Stimulated activated effector memory CD8-positive, alpha-beta T cell treated with anti-CD3 and anti-CD28 coated beads, Interleukin-12 subunit alpha, Interleukin-12 subunit beta, amount 100 ng/mL, for 72 hours (primary cell): ENCODE measurements around the gene RELN.
A peak's percentile ranks its signal among the peaks of the same experiment; 100 is the strongest.

Source experiments
- ATAC-seq: fragments of 150-1000 bp; cut with Tn5 transposase; 2 replicates; pipeline ENCODE4 v1.10.0; 2021
- DNase-seq, 2 donors: peaks; one replicate each; pipeline ENCODE4 v3.0.0; 2021 to 2022; ENCODE audit warnings: low spot score in 2 of 2
- H3K27ac Mint-ChIP-seq: one replicate; pipeline ENCODE4 v1.8.0; 2022; ENCODE audit warnings: mild to moderate bottlenecking, mixed read lengths
- H3K36me3 Mint-ChIP-seq: one replicate; pipeline ENCODE4 v1.8.0; 2022; ENCODE audit warnings: mild to moderate bottlenecking, mixed read lengths
- H3K4me1 Mint-ChIP-seq: one replicate; pipeline ENCODE4 v1.8.0; 2022; ENCODE audit warnings: mixed read lengths
- H3K4me3 Mint-ChIP-seq: one replicate; pipeline ENCODE4 v1.8.0; 2022; ENCODE audit warnings: mild to moderate bottlenecking, mixed read lengths
- H3K9me3 Mint-ChIP-seq: one replicate; pipeline ENCODE4 v1.8.0; 2022; ENCODE audit warnings: mixed read lengths

Gene RELN

DNA sequence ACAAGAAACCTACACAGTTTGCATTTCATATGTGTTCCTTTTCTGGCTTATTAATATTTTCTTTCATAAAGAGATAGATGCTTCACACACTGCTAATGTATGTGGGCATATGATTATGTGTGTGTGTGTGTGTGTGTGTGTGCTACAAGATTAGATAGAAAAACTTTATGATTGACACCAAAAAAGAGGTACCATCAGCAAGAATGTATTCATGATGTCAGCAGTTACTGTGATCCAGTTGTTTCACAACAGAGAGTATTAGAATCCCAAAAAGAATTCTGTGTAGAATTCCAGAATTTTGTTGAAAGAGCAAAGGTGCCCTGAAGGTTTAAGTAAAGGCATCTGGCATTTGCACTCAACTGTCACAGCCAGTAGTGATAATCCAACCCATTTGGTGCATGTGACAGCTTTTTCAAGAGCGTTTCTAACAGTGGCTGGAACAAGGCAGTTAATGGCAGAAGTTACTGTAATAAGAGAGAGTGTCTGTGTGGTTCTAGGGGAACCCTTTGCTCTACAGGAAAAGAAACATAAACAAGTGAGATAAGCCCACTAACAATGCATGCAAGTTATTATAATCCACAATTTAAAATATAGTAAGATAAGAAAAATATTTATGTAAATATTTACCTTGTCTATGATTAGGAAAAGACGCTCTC lies 16.6 kb downstream of the RELN start:
- no peak for DNase-seq
- ATAC-seq: no peak
- Mint-ChIP-seq H3K4me1 (no peaks in the 10 kb centered on the region), H3K27ac (no peak overlapping the region), H3K36me3 (no peaks in the 10 kb centered on the region), H3K9me3 (peaks cover 3% of the 10 kb centered on the region), H3K4me3 (no peak overlapping the region)

DNA sequence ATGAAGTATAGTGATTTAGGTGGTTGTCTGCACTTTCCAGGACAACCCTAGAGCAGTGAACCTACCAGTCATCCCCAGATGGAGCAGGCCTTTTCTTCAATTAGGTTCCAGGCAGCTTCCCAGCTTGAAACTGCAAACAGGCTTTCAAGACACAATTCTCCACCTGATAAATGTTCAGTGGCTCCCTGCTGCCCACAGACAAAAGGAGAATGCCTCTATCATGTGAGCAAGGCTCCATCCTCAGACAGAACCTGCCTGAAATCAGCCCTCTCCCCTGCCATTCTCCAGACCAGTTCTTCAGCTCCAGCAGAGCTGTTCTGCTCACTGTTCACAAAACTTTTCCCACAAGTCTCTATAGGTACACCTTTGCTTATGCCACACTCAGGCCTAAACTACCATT lies 22.1 kb downstream of the RELN start:
- H3K9me3 Mint-ChIP-seq: no peaks in the 10 kb centered on the region
- H3K27ac Mint-ChIP-seq: no peak overlapping the region
- no peak overlapping the region for H3K4me3 Mint-ChIP-seq
- DNase-seq: no peak
- no peaks in the 10 kb centered on the region for H3K36me3 Mint-ChIP-seq
- H3K4me1 Mint-ChIP-seq: no peaks in the 10 kb centered on the region
- ATAC-seq: no peak

DNA sequence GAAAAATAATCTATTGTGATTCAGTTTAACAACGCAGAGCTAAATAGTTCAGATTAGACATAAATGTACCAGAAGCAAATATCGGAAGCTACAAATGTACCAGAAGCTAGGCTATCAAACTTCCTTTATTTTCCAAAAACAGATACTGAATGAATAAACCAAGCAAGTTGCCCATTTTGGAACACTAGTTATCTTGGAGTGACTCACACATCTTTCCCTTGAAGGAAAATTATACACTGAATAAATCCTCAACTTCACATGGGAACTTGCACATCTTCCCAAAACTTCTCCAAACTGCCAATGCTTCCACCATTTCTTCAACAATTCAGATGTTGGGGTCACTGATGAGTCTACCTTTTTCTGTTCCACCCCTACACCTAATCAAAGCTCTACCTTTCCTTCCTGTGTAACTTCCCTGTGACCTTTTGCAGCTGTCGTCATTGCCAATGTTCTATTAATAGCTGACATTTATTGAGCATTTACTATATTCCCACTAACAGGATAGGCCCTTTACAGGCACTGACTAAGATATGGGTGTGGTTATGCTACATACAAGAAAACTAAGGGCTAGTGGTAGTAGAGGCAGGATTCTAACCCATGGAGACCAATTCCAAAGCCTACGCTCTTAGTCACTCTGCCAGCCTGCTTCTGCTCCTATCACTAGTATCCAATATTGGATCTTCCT lies 22.7 kb downstream of the RELN start:
- no peaks in the 10 kb centered on the region for H3K9me3 Mint-ChIP-seq
- H3K27ac Mint-ChIP-seq: no peak overlapping the region
- ATAC-seq: no peak
- no peaks in the 10 kb centered on the region for H3K36me3 Mint-ChIP-seq
- H3K4me3 Mint-ChIP-seq: no peak overlapping the region
- no peak for DNase-seq
- H3K4me1 Mint-ChIP-seq: no peaks in the 10 kb centered on the region

DNA sequence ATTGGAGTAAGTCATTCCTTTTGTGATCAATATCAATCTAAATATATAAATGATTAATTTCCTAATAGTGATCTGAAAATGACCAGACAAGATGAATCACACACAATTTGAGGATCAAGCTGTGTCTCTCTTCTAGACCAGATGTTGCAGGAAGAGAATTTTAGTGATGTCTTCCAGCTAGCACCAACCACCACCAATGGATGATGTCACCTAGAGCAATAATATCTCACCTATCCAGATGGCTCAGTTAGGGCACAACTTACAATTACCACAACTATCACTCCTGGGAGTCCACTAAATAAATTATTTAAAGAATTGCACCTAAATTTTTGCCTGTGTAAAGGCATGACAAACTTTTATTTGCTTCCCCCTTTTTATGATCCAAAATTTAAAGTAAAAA lies 25.2 kb downstream of the RELN start:
- ATAC-seq (no peak), DNase-seq (no peak)
- no peaks in the 10 kb centered on the region for H3K36me3 Mint-ChIP-seq
- H3K4me3 Mint-ChIP-seq: no peak overlapping the region
- H3K9me3 Mint-ChIP-seq: no peaks in the 10 kb centered on the region
- H3K4me1 Mint-ChIP-seq: no peaks in the 10 kb centered on the region
- no peak overlapping the region for H3K27ac Mint-ChIP-seq

DNA sequence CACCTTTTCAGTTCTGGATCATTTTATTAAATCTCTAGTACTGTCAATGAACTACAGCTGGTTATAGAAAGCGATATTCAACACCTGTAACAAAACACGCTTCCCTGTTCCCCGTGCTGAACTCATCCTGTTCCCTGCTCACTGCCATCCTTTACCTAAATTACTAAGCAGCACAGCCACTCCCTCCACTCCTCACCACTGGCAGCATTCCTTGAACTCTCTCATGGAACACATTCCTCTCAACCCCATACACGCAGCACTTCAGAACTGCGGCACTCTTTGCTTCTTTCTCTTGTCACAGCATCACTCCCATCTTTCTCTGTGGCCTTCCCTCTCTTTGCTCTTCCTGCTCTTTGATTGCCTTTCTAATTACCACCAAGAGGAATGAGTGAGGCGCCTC lies 27.4 kb downstream of the RELN start:
- Mint-ChIP-seq H3K36me3 (no peaks in the 10 kb centered on the region), H3K4me1 (no peaks in the 10 kb centered on the region), H3K27ac (no peak overlapping the region), H3K9me3 (no peaks in the 10 kb centered on the region), H3K4me3 (no peak overlapping the region)
- DNase-seq (no peak), ATAC-seq (no peak)

DNA sequence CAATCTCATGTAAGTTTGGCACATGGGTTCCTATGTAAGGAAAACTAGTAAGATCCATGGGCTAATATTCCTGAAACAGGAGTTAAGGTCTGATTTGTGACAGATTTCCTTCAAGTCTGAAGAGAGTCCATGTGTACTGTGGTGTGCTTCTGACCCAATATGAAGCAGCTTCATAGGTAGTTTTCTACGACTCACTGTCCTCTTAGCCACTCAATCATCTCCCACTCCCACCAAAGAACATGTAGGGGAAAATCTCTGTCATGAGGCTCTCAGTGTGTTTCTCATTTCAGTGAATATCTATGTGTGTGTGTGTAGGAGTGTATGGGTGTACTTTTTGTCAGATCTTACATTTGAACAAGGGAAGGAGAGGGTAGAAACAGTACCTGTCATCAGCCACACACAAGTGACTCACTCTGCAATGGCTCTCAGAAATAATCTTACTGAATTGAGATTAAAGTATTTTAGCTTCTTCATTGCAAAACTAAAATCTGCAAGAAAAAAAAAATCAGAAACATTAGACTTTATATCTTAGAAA lies 31.1 kb downstream of the RELN start:
- Mint-ChIP-seq H3K27ac (no peak overlapping the region), H3K9me3 (no peaks in the 10 kb centered on the region), H3K4me3 (no peak overlapping the region), H3K4me1 (no peaks in the 10 kb centered on the region), H3K36me3 (no peaks in the 10 kb centered on the region)
- DNase-seq (no peak), ATAC-seq (peak; percentile 57)

DNA sequence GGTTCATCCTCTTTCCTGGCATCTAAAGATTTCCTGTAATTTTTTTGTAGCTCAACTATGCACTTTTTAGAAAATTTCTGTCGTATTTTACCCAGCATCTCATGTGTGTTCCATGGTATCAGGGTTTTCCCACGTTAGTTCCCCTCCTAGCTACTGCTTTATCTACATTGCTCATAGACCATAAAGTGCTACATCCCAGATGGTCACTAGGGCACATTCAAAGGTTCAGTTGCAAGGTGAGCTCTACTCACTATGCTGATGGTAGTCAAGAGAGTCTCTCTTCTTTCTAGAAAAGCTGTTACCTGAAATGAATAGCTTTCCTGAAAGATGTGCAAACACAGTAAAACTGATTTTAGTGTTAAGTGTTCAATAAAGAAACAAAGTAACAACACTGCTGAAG lies 33.5 kb downstream of the RELN start:
- no peaks in the 10 kb centered on the region for H3K4me1 Mint-ChIP-seq
- H3K36me3 Mint-ChIP-seq: no peaks in the 10 kb centered on the region
- DNase-seq (no peak), ATAC-seq (no peak)
- H3K4me3 Mint-ChIP-seq: no peak overlapping the region
- H3K27ac Mint-ChIP-seq: no peak overlapping the region
- H3K9me3 Mint-ChIP-seq: peaks cover 3% of the 10 kb centered on the region

DNA sequence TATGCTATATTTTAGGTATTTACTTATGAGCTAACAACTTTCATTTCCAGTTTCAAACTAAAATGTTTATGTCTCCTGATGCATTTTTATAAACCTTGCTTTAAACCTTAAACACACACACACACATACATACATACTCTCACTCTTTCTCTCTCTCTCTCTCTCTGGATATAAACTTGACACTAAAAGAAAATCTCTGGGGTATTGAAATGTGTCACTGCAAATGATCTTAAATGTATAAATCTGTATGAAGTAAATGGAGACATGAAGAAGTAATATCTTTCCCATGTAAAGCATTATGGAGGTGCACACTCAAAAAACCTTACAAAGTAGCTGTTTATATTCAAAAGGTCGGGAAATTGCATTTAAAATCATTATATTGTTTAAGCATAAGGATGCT lies 37.0 kb downstream of the RELN start:
- DNase-seq (no peak), ATAC-seq (no peak)
- H3K4me3 Mint-ChIP-seq: no peak overlapping the region
- no peaks in the 10 kb centered on the region for H3K36me3 Mint-ChIP-seq
- H3K4me1 Mint-ChIP-seq: no peaks in the 10 kb centered on the region
- no peak overlapping the region for H3K27ac Mint-ChIP-seq
- peaks cover 3% of the 10 kb centered on the region for H3K9me3 Mint-ChIP-seq

DNA sequence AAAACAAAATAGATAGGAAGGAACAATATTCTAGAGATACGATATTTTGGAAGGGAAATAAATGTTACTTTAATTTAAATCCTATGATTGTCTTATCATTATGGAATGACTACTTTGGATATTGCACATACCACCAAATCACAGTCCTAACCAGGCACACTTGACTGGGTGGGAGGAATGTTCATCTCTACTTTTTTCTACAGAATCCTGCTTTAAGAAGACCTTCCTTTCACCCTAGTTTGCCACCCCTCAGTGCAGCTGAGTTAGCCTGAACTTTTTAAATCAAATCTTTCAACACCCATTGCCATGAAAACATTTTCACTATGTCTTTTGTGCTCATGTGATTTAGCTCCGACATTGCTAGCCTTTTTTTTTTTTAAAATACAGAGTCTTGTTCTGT lies 38.1 kb downstream of the RELN start:
- no peak for DNase-seq
- H3K36me3 Mint-ChIP-seq: no peaks in the 10 kb centered on the region
- H3K27ac Mint-ChIP-seq: no peak overlapping the region

DNA sequence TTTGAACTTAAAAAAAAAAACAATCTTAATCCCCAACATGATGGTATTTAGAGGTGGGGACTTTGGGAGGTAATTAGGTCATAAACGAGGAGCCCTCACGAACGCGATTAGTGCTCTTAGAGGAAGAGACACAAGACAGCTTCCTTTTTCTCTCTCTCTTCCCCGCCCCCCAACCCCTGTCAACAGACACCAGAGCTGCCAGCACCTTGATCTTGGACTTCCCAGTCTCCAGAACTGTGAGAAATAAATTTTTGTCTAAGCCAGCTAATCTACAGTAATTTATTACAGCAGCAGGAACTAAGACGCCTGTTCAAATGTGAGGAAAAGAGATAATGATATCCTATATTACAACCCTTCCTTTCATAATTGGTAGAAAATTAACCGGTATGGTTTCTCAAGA lies 40.1 kb downstream of the RELN start:
- DNase-seq (no peak), ATAC-seq (no peak)
- Mint-ChIP-seq H3K4me3 (no peak overlapping the region), H3K4me1 (no peaks in the 10 kb centered on the region), H3K36me3 (no peaks in the 10 kb centered on the region), H3K9me3 (peaks cover 3% of the 10 kb centered on the region), H3K27ac (no peak overlapping the region)

More for the DNA sequence above, 38.1 kb downstream of the RELN start:
- peaks cover 3% of the 10 kb centered on the region for H3K9me3 Mint-ChIP-seq
- no peak overlapping the region for H3K4me3 Mint-ChIP-seq
- no peaks in the 10 kb centered on the region for H3K4me1 Mint-ChIP-seq
- ATAC-seq: no peak

DNA sequence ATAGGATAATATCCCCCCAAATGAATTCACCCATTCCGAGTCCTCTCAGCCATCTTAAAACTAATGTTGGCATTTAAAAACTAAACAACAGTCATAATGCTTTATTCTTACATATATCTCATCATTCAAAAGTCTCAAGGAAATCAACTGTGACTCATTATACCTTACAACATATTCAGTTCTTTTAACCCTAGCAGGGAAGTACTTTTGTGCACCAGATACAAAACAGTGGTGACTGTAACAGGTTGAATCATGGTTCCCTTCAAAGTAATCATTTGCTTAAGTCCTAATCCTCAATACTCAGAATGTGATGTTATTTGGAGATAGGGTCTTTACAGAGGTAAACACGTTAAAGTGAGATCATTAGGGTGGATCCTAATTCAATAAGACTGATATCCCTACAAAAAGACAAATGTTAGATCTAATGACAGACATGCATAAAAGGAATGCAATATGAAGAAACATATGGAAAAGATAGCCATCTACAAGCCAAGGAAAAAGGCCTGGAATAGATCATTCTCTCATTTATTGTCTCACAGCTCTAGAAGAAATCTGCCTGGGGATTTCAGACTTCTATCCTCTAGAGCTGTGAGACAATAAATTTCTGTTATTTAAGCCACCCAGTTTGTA lies 42.3 kb downstream of the RELN start:
- ATAC-seq (no peak), DNase-seq (no peak)
- no peaks in the 10 kb centered on the region for H3K36me3 Mint-ChIP-seq
- no peaks in the 10 kb centered on the region for H3K9me3 Mint-ChIP-seq
- H3K27ac Mint-ChIP-seq: no peak overlapping the region
- no peaks in the 10 kb centered on the region for H3K4me1 Mint-ChIP-seq
- no peak overlapping the region for H3K4me3 Mint-ChIP-seq

DNA sequence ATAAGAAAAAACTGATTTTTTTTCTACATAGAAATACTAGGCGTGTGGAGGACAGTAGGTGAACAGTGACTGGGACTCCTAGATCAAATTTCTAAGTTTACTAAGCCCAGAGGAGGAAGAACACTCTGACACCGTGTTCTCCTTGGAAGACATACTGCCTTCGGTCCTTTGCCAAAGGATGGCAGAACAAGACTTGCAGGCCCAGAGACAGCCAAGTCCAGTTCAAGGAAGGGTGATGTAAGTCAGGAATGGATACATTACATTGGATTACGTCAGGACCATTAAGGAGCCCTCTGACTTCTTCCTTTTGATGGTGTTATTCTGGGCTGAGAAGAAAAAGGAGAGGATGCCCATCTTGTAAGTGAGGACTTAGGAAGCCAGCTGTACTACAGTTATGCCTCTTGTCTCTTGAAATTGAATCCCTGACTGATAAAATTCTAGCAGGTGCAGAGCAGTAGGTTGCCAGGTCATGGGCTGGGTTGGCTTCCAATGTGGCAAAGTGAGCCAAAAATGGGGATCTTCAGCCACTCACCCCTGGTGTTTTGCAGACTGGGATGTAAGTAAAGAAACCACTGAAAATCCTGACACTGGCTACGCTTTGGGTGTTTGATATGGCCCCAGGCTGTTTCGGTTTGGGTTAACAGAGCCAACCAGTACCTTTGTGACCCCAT lies 45.1 kb downstream of the RELN start:
- Mint-ChIP-seq H3K4me3 (no peak overlapping the region), H3K9me3 (no peaks in the 10 kb centered on the region), H3K27ac (no peak overlapping the region)

DNA sequence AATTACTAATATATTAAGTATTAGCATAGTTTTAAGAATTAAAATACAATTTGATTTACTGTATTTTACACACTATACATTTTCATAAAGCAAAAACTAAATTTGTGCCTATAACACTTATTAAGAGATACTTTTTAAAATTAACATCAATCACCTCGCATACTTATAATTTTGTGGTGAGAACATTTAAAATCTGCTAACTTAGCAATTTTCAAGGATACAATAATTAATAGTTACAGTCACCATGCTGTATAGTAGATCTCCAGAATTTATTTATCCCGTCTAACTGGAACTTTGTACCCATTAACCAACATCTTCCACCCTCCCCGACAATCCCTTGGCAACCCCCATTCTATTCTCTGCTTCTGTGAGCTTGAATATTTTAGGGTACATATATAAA lies 47.5 kb downstream of the RELN start:
- ATAC-seq (no peak), DNase-seq (no peak)
- H3K27ac Mint-ChIP-seq: no peak overlapping the region
- H3K9me3 Mint-ChIP-seq: no peaks in the 10 kb centered on the region
- H3K36me3 Mint-ChIP-seq: no peaks in the 10 kb centered on the region
- H3K4me3 Mint-ChIP-seq: no peak overlapping the region
- H3K4me1 Mint-ChIP-seq: no peaks in the 10 kb centered on the region

More for the DNA sequence above, 45.1 kb downstream of the RELN start:
- DNase-seq (no peak), ATAC-seq (no peak)
- Mint-ChIP-seq H3K4me1 (no peaks in the 10 kb centered on the region), H3K36me3 (no peaks in the 10 kb centered on the region)

DNA sequence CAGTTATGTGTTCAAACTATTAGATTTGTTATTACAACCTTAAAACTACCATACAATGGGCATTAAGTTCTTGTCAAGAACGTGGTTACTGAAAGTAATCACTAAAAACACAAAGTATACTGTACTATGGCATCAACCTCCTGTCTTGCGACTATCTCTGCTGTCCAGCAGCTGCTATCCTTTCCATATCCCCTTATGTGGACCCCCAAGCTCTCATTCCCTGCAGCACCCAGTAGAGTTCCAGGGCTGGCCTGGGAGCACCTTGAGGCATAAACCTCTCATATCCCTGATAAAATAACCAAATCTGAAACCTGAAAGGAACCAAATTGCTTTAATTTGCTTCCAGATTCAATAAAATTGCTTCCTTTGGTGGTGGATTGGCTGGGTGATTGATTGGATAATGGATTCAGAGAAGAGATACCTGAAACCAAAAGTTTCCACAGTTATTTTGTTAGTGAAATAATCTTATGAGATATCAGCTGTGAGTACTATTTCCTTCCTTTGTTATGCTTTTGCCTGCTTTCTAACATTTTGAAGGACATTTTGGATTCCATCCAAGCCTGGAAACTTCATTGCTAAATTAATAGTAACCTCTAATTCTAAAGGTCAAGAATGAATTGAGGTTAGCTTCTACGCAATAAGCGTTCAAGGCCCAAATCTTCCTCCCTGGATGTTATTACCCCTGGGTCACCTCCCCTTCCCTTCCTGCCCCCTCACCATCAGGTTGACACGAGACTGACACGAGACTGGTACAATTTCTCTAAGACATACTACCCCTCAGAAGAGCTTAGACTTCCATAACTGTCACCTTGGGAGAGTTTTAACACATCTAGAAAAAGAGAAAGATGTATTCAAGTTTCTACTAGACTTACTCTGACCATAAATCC lies 48.8 kb downstream of the RELN start:
- Mint-ChIP-seq H3K4me1 (no peaks in the 10 kb centered on the region), H3K4me3 (no peak overlapping the region), H3K36me3 (no peaks in the 10 kb centered on the region), H3K9me3 (no peaks in the 10 kb centered on the region), H3K27ac (no peak overlapping the region)
- DNase-seq (no peak), ATAC-seq (no peak)

DNA sequence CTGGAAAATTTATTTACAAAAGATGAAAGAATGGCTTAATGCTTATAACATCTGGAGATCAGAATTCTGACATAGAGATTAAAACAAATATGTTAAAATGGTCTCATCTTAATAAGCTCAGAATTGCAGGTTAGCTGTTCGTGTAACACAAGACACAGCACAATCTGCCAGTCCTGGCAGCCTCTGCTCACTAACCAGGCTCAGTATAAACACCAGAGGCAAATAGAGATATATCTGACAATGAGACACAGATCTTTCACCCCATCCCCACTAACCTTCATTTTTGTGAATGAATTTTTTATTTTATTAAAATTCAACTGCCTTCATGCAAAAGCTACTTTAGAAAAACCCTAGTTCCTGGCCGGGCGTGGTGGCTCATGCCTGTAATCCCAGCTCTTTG lies 51.8 kb downstream of the RELN start:
- DNase-seq: no peak
- H3K36me3 Mint-ChIP-seq: no peaks in the 10 kb centered on the region

More for the DNA sequence above, 51.8 kb downstream of the RELN start:
- H3K9me3 Mint-ChIP-seq: no peaks in the 10 kb centered on the region
- H3K27ac Mint-ChIP-seq: no peak overlapping the region
- H3K4me1 Mint-ChIP-seq: no peaks in the 10 kb centered on the region
- no peak overlapping the region for H3K4me3 Mint-ChIP-seq
- ATAC-seq: no peak
